ENCODE measurements around the gene LPAR2. TPM values are rescaled to one million over a fixed set of nuclear protein-coding genes. Genes with fewer than 3 reads are reported as not detected.
"Not testable (repeated sequence)": the region's sequence is repeated elsewhere in the genome, so short reads cannot be mapped to it uniquely, and the experiment has no call there.

LPAR2 gene
- total RNA-seq, result 3.3 TPM

- DNase-seq, result peak; percentile 67
Measured at GRCh38 chr19:19627621-19628500, at the start of gene LPAR2. Gene LPAR2 (minus strand): TSS chr19:19628220. CDS start chr19:19627275, 945 bp downstream.

DNA sequence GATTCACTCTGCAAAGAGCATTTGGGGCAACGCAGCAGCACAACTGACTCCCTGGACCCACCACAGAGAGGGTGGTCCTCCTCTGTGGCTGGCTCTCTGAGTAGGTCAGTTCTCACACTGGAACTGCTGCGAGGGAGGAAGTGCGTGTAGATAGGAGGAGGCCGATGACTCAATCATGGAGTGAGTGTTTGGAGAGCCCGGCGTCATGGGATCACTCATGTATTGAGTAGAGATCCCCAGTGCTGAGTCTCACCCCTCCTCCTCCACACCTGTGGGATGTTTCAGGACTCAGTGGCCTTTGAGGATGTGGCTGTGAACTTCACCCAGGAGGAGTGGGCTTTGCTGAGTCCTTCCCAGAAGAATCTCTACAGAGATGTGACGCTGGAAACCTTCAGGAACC, 49.6 kb upstream of the LPAR2 start:
- DNase-seq, result no peak

DNA sequence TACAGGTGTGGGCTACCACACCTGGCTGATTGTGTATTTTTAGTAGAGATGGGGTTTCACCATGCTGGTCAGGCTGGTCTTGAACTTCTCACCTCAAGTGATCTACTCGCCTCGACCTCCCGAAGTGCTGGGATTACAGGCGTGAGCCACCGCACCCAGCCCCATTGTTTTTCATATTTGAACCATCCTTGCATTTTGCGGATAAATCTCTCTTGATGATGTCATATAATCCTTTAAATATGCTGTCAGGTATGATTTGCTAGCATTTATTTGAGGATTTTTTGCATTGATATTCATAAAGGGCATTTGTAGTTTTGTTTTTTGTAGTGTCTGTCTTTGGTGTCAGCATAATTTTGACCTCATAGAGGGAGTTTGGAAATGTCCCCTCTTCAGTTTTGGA, 46.3 kb upstream of the LPAR2 start:
- no peak for DNase-seq

DNA sequence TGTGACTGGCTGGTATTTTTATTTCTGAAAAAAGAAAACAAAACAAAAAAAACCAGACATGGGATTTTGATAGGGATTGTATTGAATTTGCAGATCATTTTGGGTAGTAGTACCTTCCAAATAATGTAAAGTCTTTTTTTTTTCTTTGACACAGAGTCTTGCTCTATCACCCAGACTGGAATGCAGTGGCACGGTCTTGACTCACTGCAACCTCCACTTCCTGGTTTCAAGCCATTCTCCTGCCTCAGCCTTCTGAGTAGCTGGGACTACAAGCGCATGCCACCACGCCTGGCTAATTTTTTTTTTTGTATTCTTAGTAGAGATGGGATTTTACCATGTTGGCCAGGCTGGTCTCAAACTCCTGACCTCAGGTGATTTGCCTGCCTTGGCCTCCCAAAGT, 44.8 kb upstream of the LPAR2 start:
- no peak for DNase-seq

DNA sequence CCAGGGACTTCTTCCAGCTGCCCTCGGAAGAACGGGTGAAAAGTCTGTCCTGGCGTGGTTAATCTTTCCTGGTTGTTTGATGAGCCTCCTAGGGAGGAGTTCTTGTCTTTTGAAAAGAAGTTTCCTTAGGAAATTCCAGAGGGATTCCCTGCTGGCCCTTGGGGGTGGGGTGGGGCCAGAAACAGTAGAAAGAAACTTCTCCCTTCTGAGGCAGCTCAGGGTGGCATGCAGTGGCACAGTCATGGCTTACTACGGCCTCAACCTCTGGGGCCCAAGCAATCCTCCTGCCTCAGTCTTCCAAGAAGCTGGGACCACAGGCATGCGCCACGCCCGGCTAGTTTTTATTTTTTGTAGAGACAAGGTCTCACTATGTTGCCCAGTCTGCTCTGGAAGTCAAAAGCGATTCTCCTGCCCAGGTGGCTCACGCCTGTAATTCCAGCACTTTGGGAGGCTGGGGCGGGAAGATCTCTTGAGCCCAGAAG, 42.1 kb upstream of the LPAR2 start:
- no peak for DNase-seq

DNA sequence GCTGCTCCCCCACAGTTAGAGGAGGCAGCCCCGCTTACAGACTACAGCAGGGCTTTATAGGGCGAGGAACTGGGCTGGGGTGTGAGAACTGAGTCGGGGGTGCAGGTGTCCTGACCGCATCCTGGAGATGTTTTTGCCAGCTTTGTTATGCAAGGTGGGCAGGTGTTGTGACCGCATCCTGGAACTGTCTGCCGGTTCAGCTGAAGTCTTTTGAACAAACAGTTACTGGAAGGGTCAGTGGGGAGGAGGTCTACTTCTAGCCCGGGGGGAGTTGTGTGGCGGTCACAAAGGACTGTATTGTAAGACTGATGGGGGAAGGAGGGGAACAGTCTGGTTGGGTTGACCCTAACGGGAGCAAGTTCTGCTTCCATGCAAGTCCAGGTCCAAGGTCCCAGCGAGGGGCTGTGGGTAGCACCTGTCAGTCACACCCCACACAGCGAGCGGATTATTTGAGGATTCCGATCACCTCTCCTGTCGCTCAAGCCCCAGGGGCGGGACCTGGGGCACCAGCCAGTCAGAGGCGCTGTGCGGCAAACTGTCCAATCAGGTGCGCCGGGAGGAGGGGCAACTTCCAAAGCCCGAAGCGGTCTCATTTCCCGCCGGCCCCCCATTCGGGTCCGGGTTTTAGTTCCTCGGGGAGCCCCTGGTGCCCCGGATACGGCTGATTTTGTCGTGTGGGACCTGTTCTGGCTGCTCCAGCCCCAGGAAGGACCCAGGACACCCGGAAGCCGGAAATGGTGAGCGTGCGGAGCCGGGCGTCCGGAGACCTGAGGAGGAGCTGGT, 40.4 kb upstream of the LPAR2 start, which contains the start of gene ZNF101:
Gene ZNF101 (plus strand): TSS at position 610 of the 783 bp plus-strand sequence. CDS start 125 bp downstream, at position 735.
- peak; percentile 96 for DNase-seq

GRCh38 chr19:19665420-19665948, 37.5 kb upstream of the LPAR2 start:
- not testable (repeated sequence) for DNase-seq

- DNase-seq, result peak; percentile 98
Measured at GRCh38 chr19:19663256-19664120, 35.5 kb upstream of the LPAR2 start, which contains the start of gene ATP13A1. Gene ATP13A1 (minus strand): TSS chr19:19663676. CDS start chr19:19663666, 10 bp downstream.

DNA sequence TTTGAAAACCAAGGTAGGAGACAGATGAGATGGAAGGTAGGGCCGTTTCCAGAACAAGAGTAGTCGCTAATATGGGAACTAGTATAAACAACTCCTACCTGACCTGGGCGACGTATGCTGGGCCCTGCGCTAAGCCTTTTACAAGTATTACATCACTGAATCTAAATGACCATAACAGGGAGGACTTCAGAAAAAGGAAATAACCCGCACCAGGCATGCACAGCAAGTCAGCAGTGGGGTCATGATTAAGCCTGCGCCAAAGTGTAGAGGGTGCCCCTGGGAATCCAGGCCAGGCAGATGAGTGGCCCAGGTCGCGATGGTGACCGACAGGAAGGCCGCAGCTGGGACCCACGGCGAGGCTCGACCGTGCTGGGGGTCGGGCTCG, 34.8 kb upstream of the LPAR2 start:
- no peak for DNase-seq

DNA sequence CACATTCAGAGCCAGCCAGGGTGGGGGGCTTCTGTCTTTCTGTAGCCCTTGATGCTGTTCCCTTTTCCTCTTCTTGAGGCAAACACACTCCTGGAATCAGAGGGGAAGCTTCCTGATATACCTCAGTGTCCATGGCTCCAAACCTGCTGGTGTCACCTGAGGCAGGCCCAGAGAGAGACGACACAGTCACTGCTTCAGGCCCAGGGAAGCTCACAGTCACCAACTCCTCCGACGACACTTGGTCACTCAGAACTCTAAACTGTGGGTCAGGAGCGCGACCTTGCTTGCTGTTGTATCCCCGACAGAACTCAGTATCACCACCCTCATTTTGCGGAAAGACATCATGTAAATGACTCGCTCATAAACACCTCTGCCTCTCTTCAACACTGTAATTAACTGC, 34.3 kb upstream of the LPAR2 start:
- DNase-seq, result no peak

DNA sequence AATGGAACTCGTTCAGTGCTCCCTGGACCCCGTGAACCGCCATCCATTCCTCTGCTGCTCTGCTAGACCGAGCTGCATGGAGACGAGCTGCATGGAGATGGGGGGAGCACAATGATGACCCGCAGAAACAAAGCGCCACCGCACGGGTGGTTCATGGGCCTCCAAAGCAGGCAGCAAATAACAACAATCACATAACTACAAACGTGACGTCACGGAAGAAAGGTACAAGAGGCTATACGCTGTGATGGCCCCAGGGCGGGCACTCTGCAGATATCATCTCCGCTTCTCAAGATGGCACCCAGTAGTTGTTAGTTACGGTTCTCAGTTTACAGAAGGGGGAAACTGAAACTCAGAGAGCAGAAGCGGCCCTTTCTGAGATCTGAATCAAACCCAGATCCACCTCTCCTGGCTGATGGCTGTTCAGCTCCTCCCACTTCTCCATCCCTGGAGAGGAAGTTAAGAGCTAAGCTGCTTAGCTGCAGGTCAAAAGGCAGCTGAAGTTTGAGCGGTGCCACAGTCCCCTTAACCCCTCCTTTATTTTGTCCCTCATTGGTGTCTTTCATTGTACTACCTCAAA, 33.7 kb upstream of the LPAR2 start:
- no peak for DNase-seq

- no peak for DNase-seq
Measured at GRCh38 chr19:19661141-19661674, 33.2 kb upstream of the LPAR2 start.

DNA sequence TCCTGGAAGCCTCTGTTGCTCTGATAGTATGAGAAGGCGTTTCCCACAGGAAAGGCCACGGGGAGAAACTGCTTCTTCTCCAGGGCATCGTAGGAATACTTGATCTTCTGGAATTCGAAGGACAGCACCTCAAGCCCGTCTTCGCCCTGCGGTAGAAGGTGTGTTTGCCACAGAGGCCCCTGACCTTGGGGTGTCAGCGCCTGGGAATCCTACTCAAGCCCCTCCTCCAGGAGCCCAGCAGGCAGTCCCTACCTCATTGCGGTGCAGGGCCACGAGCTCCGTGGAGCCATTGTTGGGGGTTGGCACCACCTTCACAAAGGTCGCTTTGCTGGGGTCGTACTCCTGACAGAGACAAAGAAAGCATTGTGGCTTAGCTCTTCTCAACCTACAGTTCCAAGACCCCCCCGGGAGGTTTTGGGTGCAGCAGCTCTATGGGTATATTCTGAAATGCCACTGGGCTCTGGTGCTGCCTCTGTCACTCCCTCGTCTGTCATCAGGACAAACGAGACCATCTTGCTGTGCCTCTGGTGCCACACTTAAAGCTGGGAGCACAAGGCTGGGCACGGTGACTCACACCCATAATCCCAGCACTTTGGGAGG, 31.7 kb upstream of the LPAR2 start:
- DNase-seq, result no peak

GRCh38 chr19:19657397-19657783, 29.4 kb upstream of the LPAR2 start:
- no peak for DNase-seq

DNA sequence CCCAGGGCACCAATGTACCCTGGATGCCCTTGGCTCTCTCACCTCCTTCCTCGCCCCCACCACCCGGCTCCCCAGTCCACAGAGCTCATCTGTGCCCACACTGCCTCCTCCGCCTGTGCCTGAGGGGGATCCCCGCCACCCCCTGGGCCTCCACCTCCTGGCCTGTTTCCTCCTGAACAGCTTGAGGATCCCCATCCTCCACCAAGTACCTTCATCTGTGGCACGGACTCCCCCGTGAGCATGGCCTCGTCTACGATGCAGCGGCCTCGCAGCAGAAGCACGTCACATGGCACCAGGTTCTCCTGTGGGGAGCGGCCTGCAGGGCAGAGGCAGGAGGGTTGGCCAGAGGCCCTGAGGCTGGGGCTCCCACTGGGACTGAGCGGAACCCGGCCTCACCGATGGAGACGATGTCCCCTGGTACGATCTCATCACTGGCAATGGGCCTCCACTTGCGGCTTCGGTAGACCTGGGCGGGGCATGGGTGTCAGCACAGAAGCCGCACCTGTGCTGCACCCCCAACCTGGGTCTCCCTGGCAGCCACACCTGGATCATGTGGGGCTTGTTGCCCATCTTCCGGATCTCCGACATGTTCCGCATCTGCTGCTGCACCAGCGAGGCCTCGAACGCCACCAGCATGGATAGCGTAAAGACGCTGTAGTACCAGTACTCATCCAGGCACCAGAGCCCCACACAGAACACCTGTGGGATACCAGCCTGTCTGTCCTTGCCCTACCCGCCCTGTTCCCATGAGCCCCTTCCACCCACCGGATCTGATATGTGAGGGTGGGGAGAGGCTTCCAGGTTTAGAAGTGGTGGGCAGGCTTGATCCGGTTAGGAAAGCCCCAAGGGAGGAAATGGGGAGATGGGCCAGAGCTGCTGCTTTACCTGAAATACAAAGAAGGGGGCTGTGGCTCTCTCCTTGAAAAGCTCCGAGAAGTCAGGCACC, 28.7 kb upstream of the LPAR2 start:
- no peak for DNase-seq

DNA sequence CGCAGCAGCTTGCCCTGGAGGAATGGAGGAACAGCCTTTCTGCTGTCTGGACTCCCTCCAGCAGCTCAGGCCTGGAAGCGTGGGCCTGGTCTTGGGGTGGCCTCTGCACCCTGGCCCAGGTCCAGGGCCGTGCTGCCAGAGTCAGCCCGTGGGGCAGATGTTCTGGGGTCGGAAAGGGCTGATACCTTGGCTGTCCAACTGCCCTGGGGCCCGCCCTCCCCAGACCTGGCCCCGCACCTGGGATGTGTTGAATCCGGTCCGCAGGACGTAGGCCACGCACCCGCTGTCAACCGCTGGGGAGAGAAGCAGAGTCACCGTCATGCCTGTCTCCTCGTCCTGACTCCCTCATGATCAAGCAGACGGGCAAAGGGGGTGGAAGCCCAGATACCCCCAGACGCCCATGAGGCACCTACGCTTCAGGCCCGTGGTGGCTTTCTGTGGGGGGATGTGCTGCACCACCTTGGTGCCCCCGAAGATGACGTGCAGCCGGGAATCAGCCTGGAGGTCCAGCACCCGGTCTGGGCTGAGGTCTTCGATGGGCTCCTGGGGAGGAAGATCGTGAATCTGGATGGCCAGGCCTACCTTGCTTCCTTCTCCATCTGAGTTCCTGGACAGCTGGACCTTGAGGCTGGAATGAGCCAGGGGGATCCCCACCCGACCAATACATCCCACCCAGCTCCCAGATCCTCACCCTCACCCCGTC, 27.8 kb upstream of the LPAR2 start:
- DNase-seq, result no peak

DNA sequence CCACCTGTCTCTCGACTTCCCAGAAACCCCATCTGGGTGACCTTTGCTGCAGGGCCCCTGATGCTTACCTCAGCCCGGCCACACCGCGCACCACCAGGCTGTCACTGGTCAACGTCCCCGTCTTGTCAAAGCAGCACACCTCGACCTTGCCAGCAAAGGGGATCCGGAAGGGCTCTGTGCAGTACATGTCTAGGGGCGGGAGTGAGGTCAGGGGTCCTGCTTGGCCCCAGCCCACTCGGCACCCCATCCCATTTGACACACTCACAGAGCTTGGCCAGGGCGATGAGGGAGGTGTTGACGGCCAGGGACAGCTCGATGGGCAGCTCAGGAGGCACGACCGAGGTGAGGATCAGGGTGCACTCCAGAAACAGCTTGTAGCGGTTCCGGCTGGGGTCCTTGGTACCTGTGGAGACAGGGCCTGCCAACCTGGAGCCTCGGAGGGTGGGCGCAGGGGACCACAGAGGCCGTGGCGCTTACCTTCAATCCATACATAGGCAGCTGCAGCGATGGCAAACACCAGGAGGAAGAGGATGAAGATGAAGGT, 27.1 kb upstream of the LPAR2 start:
- DNase-seq, result no peak

DNA sequence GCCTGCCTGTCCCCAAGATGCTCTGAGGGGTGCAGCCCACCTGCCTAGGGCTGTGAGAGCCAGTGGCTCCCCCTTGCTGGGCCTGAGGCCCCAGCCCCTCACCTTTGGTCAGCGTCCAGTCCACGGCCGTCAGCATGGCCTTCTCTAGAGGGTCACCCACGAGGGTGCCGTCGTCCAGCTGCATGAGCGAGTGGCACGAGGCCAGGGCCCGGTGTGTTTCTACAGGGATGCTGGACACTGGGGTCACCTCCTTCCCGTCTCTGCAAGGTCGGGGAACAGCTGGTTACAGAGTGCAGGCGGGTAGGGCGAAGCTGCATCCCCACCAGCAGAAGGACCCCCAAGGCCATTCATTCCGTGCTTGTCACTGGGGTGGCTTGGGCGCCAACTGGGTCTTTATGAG, 26.4 kb upstream of the LPAR2 start:
- DNase-seq, result no peak
